ENCODE measurements around the gene LAMB4. TPM values are rescaled to one million over a fixed set of nuclear protein-coding genes. Genes with fewer than 3 reads are reported as not detected.

LAMB4 gene
- total RNA-seq, 1 donor from 2014 or later: not detected

GRCh38 chr7:108114117-108114841, 15.9 kb downstream of the LAMB4 start:
- H3K27ac ChIP-seq: no peak overlapping the region
- H3K4me3 ChIP-seq: no peak overlapping the region
- H3K27me3 ChIP-seq: no peaks in the 10 kb centered on the region
- no peaks in the 10 kb centered on the region for H3K9me3 ChIP-seq
- H3K36me3 ChIP-seq: no peaks in the 10 kb centered on the region
- TF ChIP-seq CTCF (IDR thresholded peaks at IDR 0.05): no peak
- DNase-seq (ENCODE audit: low spot score in 2 of 2): no peak
- intact Hi-C loops (cut with DNase I): no loop called here
- H3K4me1 ChIP-seq: no peaks in the 10 kb centered on the region

- no peak overlapping the region for H3K27ac ChIP-seq
- H3K27me3 ChIP-seq: no peaks in the 10 kb centered on the region
- intact Hi-C loops (cut with DNase I): no loop called here
- H3K4me1 ChIP-seq: no peaks in the 10 kb centered on the region
- no peaks in the 10 kb centered on the region for H3K9me3 ChIP-seq
- H3K4me3 ChIP-seq: no peak overlapping the region
- TF ChIP-seq CTCF (IDR thresholded peaks at IDR 0.05): no peak
- no peak for DNase-seq (ENCODE audit: low spot score in 2 of 2)
- H3K36me3 ChIP-seq: no peaks in the 10 kb centered on the region
Observed at GRCh38 chr7:108112683-108113082, 17.5 kb downstream of the LAMB4 start.

- Histone ChIP-seq H3K27me3 (no peaks in the 10 kb centered on the region), H3K36me3 (no peaks in the 10 kb centered on the region), H3K4me1 (no peaks in the 10 kb centered on the region), H3K4me3 (no peak overlapping the region), H3K27ac (no peak overlapping the region), H3K9me3 (no peaks in the 10 kb centered on the region)
- no peak for DNase-seq (ENCODE audit: low spot score in 2 of 2)
- TF ChIP-seq CTCF (IDR thresholded peaks at IDR 0.05): no peak
- intact Hi-C loops (cut with DNase I): no loop called here
Observed at GRCh38 chr7:108109221-108109908, 20.8 kb downstream of the LAMB4 start.

- Histone ChIP-seq H3K4me1 (no peaks in the 10 kb centered on the region), H3K36me3 (no peaks in the 10 kb centered on the region), H3K9me3 (no peaks in the 10 kb centered on the region), H3K4me3 (no peak overlapping the region), H3K27ac (no peak overlapping the region), H3K27me3 (no peaks in the 10 kb centered on the region)
- TF ChIP-seq CTCF (IDR thresholded peaks at IDR 0.05): no peak
- DNase-seq (ENCODE audit: low spot score in 2 of 2): no peak
- intact Hi-C loops (cut with DNase I): no loop called here
Observed at GRCh38 chr7:108108131-108108530, 22.0 kb downstream of the LAMB4 start.

GRCh38 chr7:108104324-108104723, 25.8 kb downstream of the LAMB4 start:
- no peak for DNase-seq (ENCODE audit: low spot score in 2 of 2)
- intact Hi-C loops (cut with DNase I): no loop called here
- Histone ChIP-seq H3K36me3 (no peaks in the 10 kb centered on the region), H3K4me3 (no peak overlapping the region), H3K4me1 (no peaks in the 10 kb centered on the region), H3K9me3 (no peaks in the 10 kb centered on the region), H3K27ac (no peak overlapping the region), H3K27me3 (no peaks in the 10 kb centered on the region)
- no peak for TF ChIP-seq CTCF (IDR thresholded peaks at IDR 0.05)
